Activated T-cell treated with anti-CD3 and anti-CD28 coated beads for 48 hours (primary cell): ENCODE measurements around the gene GADD45A.
A peak's percentile ranks its signal among the peaks of the same experiment; 100 is the strongest.

ENCODE experiments used
- DNase-seq: peaks from one replicate; pipeline ENCODE4 v3.0.0-alpha.2; 2020; ENCODE audit warnings: low read depth

Gene GADD45A

DNA sequence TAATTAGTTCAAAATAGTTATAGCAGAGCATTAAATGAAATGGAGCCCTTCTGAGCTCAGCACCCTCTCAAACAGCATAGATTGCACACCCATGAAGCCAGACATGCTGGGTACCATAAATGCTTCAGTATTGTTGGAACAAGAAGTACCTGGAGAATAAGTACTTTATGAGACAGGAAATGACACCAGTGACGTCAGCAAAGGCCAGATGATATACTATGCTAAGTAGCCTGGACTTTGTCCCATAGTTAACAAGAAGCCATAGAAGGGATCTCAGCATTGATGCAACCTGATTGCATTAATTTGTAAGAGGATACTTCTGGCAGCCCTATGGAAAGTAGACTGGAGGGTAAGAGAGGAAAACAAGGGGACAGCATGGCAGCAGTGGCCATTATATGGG lies 16.3 kb upstream of the GADD45A start:
- no peak for DNase-seq

DNA sequence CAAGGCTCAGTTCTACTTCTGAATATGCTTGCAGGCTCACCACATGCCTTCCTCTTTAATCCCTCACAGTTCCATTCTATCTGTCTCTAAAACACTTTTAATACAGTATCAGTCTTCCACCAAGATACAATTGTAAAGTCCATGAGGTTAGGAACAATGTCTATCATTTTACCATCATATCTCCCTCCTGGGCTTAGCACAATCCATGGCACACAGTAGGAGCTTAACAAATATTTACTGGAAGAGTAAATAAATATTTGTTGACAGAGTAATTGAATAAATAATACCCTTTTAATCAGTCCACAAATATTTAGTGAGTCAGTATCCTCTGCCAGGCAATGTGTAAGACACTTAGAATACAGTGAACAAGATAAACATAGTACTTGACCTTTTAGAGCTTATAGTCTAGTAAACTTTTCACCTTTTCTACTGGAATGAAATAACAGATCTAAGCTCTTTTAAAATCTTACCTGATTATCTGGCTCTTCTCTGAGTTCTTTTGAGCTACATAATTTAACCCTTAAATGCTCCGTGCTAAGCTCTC lies 12.7 kb upstream of the GADD45A start:
- no peak for DNase-seq

DNA sequence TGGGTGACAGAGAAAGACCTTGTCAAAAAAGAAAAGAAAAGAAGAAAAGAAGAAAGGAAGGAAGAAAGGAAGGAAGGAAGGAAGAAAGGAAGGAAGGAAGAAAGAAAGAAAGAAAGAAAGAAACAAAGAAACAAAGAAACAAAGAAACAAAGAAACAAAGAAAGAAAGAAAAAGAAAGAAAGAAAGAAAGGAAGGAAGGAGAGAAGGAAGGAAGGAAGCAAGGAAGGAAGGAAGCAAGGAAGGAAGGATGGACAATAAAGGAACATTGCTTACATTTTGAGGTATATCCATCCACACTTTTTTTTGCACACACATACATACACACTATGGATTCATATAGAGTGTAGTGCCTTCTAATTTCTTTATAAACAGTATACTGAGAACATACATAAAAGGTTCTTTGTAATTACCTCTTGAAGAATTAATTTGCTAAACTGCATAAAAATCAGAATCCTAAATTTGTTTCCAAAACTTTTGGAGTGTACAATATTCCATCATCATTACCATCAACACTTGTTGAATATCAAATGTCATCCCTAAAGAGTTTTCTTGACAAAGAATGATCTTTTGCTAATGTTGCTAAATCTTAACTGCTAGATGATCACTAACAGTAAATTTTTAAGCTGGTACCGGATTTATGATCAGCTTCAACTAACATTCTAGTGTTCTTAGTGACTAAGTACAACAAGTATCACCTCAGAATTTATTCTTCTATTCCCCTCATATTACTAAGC lies 11.4 kb upstream of the GADD45A start:
- no peak for DNase-seq

DNA sequence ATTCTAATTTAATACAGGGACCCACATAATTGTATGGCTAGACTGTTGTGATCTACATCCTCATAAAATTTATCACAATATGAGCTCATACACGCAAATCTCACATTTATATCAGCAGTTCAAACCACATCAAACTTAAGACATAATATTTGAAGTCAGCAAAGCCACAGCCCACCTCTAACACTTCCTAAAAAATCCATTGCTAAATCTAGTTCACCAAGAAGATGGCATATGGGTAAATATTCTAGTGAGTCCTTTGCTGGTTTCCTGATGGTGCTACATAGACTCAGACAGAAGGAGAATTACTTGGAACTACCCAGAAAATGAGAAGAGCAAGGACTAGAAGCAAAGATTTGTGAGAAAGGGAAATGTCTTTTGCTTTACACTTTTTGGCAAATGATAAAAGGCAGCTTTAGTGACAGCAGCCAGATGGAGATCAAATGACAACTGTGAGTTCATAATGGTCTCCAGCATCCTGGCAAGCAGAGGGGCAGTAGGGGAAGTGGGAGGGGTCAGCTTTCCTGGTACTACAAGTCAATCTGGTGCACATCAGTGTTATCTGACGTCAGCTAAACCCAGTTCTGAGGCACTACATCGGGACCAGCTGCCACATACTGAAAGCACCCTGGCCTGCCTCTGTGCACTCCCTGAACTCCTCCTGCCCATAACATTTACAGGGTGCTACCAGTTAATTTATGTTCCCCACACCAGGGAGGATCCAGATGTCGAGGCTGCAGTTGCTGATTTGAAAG lies 10.6 kb upstream of the GADD45A start:
- no peak for DNase-seq

DNA sequence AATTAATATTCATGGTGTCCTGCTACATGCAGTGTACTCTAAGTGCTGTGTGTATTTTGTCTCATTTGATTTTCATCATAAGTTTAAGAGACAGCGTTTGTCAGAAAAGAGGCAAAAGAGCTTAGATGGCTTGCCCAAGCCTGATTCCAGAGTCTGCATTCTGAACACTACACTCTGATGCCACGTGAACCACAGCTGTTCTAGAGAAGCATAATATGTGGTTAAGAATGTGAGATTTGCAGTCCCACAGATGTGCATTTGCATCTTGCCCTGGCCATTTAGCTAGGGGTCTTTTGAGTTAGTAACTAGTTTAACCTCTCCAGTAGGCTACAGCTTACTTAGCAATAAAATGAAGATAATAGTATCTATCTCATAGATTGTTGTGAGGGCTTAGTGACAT lies 9.2 kb upstream of the GADD45A start:
- no peak for DNase-seq

DNA sequence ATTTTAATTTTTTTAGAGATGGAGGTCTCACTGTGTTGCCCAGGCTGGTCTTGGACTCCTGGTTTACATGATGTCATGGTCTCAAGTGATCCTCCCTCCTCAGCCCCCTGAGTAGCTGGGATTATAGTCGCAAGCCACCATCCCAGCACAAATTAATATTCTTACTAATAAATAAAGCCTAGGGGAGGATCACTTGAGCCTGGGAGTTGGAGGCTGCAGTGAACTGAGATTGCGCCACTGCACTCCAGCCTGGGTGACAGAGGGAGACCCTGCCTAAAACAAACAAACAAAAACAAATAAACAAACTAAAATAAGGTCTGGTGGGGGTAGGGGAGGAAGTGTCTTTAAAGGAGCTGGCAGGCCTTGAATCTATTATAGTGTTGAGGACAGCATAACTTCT lies 8.7 kb upstream of the GADD45A start:
- DNase-seq, result no peak

DNA sequence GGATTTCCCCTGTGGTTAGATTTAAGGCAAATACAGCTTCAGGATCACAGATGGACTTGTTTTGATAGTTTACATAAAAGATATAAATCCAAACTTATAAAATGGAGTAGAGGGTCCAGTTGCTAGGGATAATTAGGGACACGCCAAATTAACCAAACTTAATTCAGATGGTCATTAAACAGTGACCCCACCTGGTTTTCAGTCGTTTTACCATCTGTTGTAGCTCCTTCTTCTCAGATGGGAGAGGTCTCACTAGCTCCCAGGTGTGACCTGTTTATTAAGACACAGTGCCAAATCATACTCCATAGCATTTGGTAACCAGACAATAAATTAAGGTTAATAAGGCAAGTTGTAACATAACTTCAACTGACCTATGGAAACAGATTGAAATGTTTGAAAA lies 8.1 kb upstream of the GADD45A start:
- DNase-seq, result no peak

DNA sequence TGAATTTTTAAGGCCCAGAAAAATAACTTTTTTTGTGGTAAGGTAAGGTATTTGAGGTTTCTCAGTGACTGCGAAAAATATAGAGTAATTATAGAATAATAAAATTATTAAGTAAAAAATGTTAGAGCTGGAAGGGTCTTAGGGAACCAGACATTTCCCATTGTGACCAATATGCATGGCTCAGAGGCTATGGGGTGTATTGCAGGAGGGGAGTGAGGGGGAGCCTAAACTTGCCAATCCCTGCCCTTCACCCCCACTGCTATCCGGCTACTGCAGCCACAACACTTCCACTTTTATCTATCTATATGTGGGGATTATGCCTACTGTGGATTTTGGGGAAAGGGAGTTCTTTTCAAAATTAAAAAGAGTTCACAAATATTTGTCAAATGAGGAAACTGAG lies 7.6 kb upstream of the GADD45A start:
- no peak for DNase-seq

DNA sequence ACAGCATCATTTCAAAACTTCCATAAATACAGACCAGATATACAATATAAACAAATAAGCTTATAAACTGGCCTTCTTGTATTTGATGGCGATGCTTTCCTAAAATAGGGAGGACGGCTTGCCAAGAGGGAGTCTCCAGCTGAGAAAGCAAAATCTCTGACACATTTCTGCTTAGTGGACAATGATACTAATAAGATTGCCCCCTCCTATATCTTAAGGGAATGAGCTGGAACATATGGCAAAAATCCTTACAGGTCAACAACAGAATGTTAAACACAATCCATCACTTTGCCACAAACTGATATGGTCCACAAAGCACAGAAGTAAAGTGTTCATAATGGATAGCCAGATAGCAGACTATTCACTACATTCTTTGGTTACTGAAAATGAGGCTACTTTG lies 7.1 kb upstream of the GADD45A start:
- DNase-seq, result no peak

DNA sequence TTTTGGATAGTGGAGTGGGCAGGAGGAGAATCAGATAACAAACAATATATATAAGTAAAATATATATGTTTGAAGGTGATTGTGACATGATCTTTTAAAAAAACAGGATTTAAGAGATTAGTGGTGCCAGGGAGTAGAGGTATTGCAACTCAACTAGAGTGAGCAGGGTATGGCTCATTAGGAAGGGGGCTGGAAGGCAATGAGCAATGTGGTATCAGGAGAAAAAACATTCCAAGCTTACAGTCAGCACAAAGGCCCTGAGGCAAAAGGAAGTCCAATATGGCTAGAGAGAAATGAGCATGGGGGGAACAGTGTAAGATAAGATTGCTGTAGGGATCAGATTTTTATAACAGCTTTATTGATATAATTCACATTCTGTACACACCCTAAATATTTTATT lies 5.3 kb upstream of the GADD45A start:
- no peak for DNase-seq

DNA sequence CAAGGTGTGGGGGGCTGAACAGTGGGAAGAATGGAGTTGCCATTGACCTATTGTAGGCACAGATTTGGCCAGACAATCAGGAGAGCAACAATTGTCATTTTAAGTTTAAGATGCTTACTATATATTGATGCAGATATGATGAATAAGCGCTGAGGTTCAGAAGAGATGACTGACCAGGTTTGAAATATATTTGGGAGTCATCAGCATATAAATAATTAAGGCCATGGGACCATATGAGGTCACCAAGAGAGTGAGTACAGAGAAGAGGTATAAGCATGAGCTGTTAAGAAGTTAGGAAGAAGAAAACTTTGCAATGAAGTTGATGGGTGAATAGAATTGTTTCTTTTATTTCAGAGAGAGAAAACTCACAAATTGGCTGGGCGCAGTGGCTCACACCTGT lies 4.5 kb upstream of the GADD45A start:
- no peak for DNase-seq

DNA sequence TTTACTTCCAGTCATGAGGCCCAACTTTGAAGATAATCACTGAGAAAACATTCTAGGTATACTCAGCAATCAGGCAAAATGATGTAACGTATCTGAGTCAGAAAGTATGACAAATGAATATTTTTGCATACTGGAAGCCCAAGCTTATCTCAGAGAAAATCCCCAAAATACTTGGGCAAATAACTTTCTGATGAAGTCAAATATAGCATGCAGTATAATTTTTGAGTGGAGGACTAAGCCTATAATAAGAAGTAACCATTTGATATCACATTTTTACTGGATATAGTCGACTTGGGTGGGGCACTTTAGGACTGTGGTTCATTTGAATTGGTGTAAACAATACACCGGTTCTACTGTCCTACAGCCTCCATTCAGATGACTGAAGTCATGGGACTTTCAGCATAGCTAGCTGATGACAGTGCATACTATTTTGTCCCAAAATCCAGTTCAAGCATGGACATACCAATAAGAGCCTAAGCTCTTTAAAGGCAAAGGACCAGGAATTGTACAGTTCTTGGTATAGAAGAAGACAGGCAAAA lies 2.3 kb upstream of the GADD45A start:
- DNase-seq, result no peak

DNA sequence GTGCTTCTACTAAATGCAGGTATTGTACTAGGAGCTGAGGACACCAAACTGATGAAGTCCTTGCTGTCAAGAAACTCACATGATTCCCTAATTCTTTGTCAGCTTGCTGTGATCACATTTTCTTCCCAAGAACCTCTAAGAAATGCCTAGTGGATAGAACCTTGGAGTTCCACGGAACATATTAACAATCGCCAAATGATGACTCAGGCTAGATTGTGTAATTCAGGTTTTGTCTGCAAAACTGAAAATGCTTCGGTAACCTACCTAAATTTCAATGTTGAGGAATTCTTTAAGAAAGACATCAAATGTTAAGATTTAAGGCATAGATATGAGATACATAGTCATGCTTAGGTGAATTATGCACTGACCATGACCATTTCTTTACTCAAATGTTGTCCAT lies 1.7 kb upstream of the GADD45A start:
- DNase-seq, result no peak

DNA sequence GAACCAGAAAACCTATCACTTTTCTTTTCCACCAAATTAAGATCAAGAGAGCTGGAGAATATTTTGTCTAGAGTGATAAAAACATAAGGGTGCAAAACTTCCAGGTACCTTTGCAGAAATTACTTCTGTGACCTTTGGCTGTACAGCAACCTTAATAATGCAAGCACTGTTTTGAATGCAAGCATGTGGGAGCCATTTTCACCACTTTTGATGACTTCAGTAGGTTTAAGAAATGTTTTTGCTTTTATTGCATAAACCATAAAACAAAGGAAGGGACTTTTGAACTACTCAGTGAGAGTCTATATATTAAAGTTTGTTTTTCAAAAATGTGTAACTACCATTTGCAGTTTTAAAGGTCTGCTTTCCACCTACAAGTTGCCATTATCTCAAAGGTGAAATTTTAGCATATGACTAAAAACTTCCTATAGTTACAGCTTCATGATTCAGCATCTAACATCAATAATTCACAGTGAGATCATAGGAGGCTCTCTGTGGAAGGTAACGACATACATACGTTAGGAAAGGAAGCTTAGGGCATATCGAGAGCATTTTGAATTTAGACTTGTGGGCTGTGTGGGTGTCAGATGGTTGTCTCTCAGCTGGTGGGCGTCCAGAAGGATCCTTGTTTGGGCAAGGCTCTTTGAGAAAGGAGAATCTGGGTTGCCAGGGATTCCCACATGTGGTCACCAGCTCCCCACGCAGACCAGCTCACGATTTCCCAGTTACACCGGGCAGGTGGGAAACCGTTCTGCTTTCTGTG lies 1.1 kb upstream of the GADD45A start:
- DNase-seq, result peak; percentile 29

DNA sequence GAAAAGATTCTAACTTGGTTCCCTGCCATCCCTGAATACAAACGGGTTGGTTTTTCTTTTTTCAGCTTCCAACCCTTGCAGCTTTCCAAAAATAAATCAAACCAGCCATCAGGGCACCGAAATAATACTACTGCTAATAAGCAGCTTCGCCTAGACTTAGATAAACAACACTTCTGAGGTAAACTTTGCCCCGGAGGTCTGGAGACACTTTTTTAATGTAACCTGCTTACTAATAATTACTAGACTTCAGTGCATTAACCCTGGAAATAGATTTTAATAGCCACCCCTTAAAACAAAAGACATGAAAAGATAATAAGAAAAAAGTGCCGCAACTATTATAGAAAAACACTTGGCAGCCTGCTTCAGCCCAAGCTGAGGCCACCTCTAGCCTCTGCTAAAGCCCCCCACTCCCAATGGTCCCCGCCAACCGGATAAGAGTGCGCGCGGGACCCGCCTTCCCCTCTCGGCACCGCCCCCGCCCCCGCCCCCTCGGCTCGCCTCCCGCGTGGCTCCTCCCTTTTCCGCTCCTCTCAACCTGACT lies 405 bp upstream of the GADD45A start:
- DNase-seq, result no peak

DNA sequence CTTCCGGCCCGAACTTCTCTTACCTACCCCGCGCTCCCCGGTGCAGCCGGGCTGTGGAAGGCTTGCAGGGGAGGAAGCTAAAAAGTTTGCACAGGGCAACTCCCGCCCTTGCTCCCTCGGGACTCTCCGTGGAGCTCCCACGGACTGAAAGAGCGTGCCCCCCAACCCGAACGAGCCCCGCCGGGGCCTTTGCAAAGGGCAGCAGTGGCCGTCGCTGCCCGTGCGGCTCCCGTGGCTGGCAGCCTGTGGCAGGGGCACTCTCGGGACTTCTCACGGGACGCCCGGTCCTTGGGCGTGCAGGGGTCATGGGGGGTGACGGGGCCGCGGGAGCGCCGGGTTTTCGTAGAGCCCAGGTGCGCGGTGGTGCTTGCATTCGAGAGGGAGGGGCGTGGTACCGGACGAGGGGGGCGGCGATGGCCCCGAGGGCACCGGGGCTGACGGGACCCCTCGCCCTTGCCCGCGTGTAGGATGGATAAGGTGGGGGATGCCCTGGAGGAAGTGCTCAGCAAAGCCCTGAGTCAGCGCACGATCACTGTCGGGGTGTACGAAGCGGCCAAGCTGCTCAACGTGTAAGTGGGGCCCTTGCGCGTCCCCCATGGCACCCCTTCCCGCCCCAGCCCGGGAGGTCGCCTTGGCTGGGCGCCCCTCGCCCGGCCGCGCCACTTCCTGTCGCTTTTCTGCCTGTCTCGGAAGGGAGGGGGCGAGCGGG lies 711 bp downstream of the GADD45A start:
- DNase-seq, result peak; percentile 45

DNA sequence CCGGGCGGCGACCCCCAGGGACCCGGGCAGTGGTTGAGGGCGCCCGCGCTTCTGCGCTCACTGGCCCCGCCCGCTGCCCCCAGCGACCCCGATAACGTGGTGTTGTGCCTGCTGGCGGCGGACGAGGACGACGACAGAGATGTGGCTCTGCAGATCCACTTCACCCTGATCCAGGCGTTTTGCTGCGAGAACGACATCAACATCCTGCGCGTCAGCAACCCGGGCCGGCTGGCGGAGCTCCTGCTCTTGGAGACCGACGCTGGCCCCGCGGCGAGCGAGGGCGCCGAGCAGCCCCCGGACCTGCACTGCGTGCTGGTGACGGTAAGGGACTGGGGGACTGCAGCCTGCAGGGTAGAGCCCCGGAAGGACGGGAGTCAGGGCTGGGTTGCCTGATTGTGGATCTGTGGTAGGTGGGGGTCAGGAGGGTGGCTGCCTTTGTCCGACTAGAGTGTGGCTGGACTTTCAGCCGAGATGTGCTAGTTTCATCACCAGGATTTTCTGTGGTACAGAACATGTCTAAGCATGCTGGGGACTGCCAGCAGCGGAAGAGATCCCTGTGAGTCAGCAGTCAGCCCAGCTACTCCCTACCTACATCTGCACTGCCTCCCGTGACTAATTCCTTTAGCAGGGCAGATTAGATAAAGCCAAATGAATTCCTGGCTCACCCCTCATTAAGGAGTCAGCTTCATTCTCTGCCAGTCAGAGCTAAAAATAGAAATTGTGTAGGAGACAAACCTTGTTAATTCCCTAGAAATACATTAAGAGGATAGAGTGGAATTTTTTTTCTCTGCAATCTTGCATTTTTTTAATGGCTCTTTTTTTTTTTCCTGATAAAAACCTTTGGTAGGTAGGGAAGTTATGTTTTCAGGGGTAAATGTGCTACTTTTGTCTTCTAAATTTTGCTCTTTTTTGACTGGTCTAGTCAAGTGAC lies 1.5 kb downstream of the GADD45A start:
- DNase-seq, result peak; percentile 41

DNA sequence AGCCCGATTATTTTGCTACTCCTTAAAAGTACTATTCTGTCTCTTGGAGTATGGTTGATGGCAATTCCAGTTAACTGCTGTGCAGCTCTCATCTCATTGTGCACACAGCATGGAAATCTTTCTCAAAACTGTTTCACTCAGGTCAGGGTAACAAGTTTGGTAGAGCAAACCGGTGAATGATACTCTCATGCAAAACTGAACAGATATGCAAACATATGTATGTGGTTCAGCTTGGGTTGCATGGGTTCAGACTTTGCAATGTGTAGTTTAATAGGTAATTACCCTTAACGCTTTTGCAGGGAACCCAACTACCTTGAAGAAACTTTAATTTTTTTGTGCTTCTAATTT lies 2.2 kb downstream of the GADD45A start:
- DNase-seq, result no peak

DNA sequence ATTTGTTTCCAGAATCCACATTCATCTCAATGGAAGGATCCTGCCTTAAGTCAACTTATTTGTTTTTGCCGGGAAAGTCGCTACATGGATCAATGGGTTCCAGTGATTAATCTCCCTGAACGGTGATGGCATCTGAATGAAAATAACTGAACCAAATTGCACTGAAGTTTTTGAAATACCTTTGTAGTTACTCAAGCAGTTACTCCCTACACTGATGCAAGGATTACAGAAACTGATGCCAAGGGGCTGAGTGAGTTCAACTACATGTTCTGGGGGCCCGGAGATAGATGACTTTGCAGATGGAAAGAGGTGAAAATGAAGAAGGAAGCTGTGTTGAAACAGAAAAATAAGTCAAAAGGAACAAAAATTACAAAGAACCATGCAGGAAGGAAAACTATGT lies 2.6 kb downstream of the GADD45A start:
- no peak for DNase-seq

DNA sequence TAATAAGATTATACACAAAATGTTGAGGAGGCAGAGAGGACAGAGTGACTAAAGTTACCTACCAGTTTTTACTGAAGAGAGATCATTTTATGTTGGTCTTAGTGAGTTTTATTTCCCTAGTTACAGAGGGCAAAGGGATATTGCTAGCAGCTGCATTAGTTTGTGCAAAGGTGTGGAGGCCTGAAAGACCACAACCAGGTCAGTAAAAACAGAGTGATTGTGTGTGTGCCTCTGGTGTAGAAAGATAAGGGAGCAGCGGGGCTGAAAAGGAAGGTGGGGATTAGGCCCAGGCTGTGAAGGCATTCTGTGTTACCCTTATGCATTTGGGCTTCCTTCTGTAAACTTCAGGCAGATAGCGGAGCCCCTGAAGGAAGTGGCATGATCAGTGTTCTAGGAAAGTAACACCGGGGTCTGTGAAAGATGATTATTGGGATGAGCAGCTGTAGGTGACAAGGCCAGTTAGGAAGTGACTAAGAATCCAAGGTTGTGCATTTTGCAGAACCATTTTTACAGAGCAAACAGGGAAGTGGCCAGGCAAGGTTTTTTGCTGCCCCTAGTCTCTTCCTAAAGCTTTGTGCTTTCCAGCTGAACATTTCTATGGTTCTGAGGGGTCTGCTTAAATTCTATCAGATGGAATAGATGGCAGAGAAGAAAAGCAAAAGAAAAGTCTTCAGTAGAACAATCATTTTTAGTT lies 3.7 kb downstream of the GADD45A start:
- DNase-seq, result no peak
